Gastrocnemius medialis (tissue), 4 donors: ENCODE results near the gene COMMD2.

Experiments used
- POLR2A ChIP-seq, 2 donors: fragments of 450-650 bp; IDR thresholded peaks; one replicate each; pipeline ENCODE4 v1.6.1; 2017; ENCODE audit warnings: antibody characterized with exemption in 2 of 2, mild to moderate bottlenecking in 2 of 2, moderate library complexity in 2 of 2
- TF ChIP-seq, protein P1 (sequence below), 5 experiments: fragments of 450-650 bp in 3 of 5; fragments of 200-600 bp in 2 of 5; sonication (generic) in 2 of 5; IDR thresholded peaks in 4 of 5; conservative IDR thresholded peaks in 1 of 5; 1 replicate in 4 of 5; 2 replicates in 1 of 5; pipeline ENCODE4 v1.5.1; 2016 to 2019; ENCODE audit warnings: antibody characterized with exemption in 5 of 5, mild to moderate bottlenecking in 3 of 5, moderate library complexity in 3 of 5

DNA sequence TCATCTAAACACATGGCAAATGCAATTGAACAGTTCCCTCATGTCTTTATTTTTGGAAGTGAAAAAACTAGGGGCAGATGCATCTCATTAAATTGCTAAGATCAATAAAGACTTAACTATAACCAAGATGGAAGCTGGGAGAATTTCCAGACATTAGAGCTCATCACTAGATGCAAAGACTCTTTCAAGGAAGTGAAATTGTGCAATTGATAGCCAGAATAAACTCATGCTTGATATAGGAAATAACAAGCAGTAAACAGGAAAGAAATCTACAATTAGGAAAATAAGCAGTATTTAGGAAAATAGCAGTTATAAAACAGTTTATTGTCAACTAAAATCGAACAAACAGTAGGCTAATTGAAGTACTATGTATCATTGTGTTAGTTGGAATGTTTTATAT is 48.9 kb upstream of the COMMD2 start:
- TF ChIP-seq, protein P1, sequence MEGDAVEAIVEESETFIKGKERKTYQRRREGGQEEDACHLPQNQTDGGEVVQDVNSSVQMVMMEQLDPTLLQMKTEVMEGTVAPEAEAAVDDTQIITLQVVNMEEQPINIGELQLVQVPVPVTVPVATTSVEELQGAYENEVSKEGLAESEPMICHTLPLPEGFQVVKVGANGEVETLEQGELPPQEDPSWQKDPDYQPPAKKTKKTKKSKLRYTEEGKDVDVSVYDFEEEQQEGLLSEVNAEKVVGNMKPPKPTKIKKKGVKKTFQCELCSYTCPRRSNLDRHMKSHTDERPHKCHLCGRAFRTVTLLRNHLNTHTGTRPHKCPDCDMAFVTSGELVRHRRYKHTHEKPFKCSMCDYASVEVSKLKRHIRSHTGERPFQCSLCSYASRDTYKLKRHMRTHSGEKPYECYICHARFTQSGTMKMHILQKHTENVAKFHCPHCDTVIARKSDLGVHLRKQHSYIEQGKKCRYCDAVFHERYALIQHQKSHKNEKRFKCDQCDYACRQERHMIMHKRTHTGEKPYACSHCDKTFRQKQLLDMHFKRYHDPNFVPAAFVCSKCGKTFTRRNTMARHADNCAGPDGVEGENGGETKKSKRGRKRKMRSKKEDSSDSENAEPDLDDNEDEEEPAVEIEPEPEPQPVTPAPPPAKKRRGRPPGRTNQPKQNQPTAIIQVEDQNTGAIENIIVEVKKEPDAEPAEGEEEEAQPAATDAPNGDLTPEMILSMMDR (IDR thresholded peaks at IDR 0.05 in 4 of 5, conservative IDR thresholded peaks at IDR 0.05 in 1 of 5) = no peak
- TF ChIP-seq POLR2A (IDR thresholded peaks at IDR 0.05) = no peak
